Measurements from ENCODE around the gene NCAPD3. TPM values are rescaled to one million over a fixed set of nuclear protein-coding genes. Genes with fewer than 3 reads are reported as not detected.
A peak's percentile ranks its signal among the peaks of the same experiment; 100 is the strongest.

The NCAPD3 gene
- total and polyA plus RNA-seq, 9 of the 15 experiments (the other 6 are each of a cell fraction or from before 2014, with no cell fraction given): 23.6 to 80.6 (median 58.6) TPM

- TF ChIP-seq ATF2 (CRISPR knock-in tag; IDR thresholded peaks at IDR 0.05) (no peak), TEAD2 (tag; IDR thresholded peaks at IDR 0.05) (no peak), ZFP36 (IDR thresholded peaks at IDR 0.05; ENCODE audit: low read depth, low read length, partially characterized antibody) (no peak), RBM34 (IDR thresholded peaks at IDR 0.05; ENCODE audit: borderline replicate concordance, insufficient read depth, low read length) (no peak), ZNF57 (CRISPR knock-in tag; IDR thresholded peaks at IDR 0.05) (no peak)
Observed at GRCh38 chr11:134215836-134216235, 7.9 kb downstream of the NCAPD3 start (continued).

- peaks cover 97% of the 10 kb centered on the region for H3K36me3 ChIP-seq (ENCODE audit: control insufficient read depth, insufficient read depth, low read length)
- CTCF ChIA-PET (ENCODE audit: low intra/inter-chr PET ratio): interaction anchor here (0.6 kb wide), 1 partner anchor 430 kb away, joined by 4 read pairs; no protein-coding TSS in a partner anchor
- peak; percentile 77 for ATAC-seq
- no peaks in the 10 kb centered on the region for H3K9me1 ChIP-seq (ENCODE audit: control insufficient read depth, insufficient read depth, low read length)
- 88% methylated on average over 14 of the region's 16 CpGs for WGBS (ENCODE audit: insufficient coverage, low coverage, missing lambda C conversion rate)
- in situ Hi-C loops (cut with MboI) (no loop called here), intact Hi-C loops (cut with micrococcal nuclease) (loop anchor here (2.0 kb wide), 2 partner anchors 37 to 45 kb away; partner anchors contain the start of genes ACAD8 and THYN1)
- no peaks in the 10 kb centered on the region for H3K4me1 ChIP-seq (replicated peaks in 1 of 2; ENCODE audit: control insufficient read depth in 2 of 2, insufficient read depth in 2 of 2, low read length in 2 of 2)
- H3K27me3 ChIP-seq (ENCODE audit: control insufficient read depth in 2 of 2, insufficient read depth in 2 of 2, low read length in 2 of 2): no peaks in the 10 kb centered on the region
- no TSS peak for BruUV-seq (replicated peaks)
- peaks cover 13% of the 10 kb centered on the region for H3K79me2 ChIP-seq (ENCODE audit: control insufficient read depth, insufficient read depth, low read length)
- H3K4me3 ChIP-seq: no peak overlapping the region
- H4K20me1 ChIP-seq (replicated peaks; ENCODE audit: control insufficient read depth, insufficient read depth, low read length): no peaks in the 10 kb centered on the region
- H3K9me3 ChIP-seq (replicated peaks; ENCODE audit: control insufficient read depth, insufficient read depth, low read depth, low read length): no peaks in the 10 kb centered on the region
- FAIRE-seq: no peak
- DNase-seq (ENCODE audit: extremely low read depth in 1 of 4, low spot score in 3 of 4): peak in 1 of 4 experiments; percentile 55
- H3K27ac ChIP-seq (ENCODE audit: extremely low read depth, low read depth, low read length): no peak overlapping the region
- H2AFZ ChIP-seq (ENCODE audit: low read depth, low read length): no peak overlapping the region
- no peak overlapping the region for H3K9ac ChIP-seq (ENCODE audit: insufficient read depth in 1 of 2, low read depth in 2 of 2, low read length in 2 of 2)
- H3K4me2 ChIP-seq (ENCODE audit: insufficient read depth, low read length): no peak overlapping the region
- POLR2A ChIA-PET: no interaction called here
- TF ChIP-seq ZNF778 (CRISPR knock-in tag; IDR thresholded peaks at IDR 0.05) (no peak), ZNF57 (CRISPR knock-in tag; IDR thresholded peaks at IDR 0.05) (no peak), PURB (CRISPR knock-in tag; IDR thresholded peaks at IDR 0.05; ENCODE audit: low read depth) (no peak), RAD21 (CRISPR knock-in tag; conservative IDR thresholded peaks at IDR 0.05 in 1 of 2, IDR thresholded peaks at IDR 0.05 in 1 of 2) (peak; percentile 35 to 60), ARID3A (IDR thresholded peaks at IDR 0.05; ENCODE audit: borderline replicate concordance, low read depth, low read length) (no peak), PTTG1 (tag; IDR thresholded peaks at IDR 0.05; ENCODE audit: low read depth) (no peak), ZZZ3 (IDR thresholded peaks at IDR 0.05) (0 out of 2 replicates have a peak, but pooled peaks have one; percentile 27), UBTF (IDR thresholded peaks at IDR 0.05; ENCODE audit: borderline replicate concordance in 1 of 2, low read depth in 2 of 2, low read length in 2 of 2) (no peak)
Observed at GRCh38 chr11:134207538-134208239, 16.1 kb downstream of the NCAPD3 start.
